Right renal cortex interstitium (tissue), 3 donors: ENCODE measurements around the gene GPSM1. TPM values are rescaled to one million over a fixed set of nuclear protein-coding genes. Genes with fewer than 3 reads are reported as not detected.

Experiments
- DNase-seq, 3 donors: peaks; one replicate each; pipeline ENCODE4 v3.0.0-alpha.2; 2013; ENCODE audit warnings: low read depth in 3 of 3, low spot score in 2 of 3
- polyA plus RNA-seq, 3 donors: library from polyadenylated mRNA; unstranded; fragments of 120-200 nt; gene quantifications; one replicate each; pipeline ENCODE4 v1.2.1, GENCODE V29; 2013; ENCODE audit not compliant: insufficient read length in 3 of 3

The GPSM1 gene
- polyA plus RNA-seq, 3 donors, result 22.2 to 22.9 (median 22.7) TPM

- DNase-seq, result no peak
Measured at GRCh38 chr9:136303066-136303824, 24.1 kb upstream of the GPSM1 start.

- no peak for DNase-seq
Measured at GRCh38 chr9:136303825-136304416, 23.4 kb upstream of the GPSM1 start, which contains the start of gene CCDC187. TSS of gene CCDC187 (minus strand) at chr9:136304094. CDS start at chr9:136303830, 264 bp downstream.

- no peak for DNase-seq
Measured at GRCh38 chr9:136304456-136304855, 22.9 kb upstream of the GPSM1 start.

- DNase-seq, result no peak
Measured at GRCh38 chr9:136304981-136305380, 22.4 kb upstream of the GPSM1 start.

GRCh38 chr9:136305804-136306203, 21.5 kb upstream of the GPSM1 start:
- DNase-seq, result no peak

GRCh38 chr9:136306211-136307208, 20.8 kb upstream of the GPSM1 start:
- DNase-seq, result no peak

GRCh38 chr9:136307215-136307750, 20.1 kb upstream of the GPSM1 start:
- DNase-seq, result no peak

GRCh38 chr9:136308006-136308701, 19.2 kb upstream of the GPSM1 start:
- no peak for DNase-seq

- DNase-seq, result no peak
Measured at GRCh38 chr9:136308702-136309053, 18.7 kb upstream of the GPSM1 start.

- no peak for DNase-seq
Measured at GRCh38 chr9:136309101-136309801, 18.1 kb upstream of the GPSM1 start.

GRCh38 chr9:136309806-136310220, 17.5 kb upstream of the GPSM1 start:
- no peak for DNase-seq

GRCh38 chr9:136310273-136311030, 16.9 kb upstream of the GPSM1 start:
- no peak for DNase-seq

GRCh38 chr9:136311051-136312008, 16.0 kb upstream of the GPSM1 start:
- no peak for DNase-seq

- DNase-seq, result no peak
Measured at GRCh38 chr9:136312009-136312375, 15.3 kb upstream of the GPSM1 start.

- no peak for DNase-seq
Measured at GRCh38 chr9:136312436-136312835, 14.9 kb upstream of the GPSM1 start.

- no peak for DNase-seq
Measured at GRCh38 chr9:136313111-136314055, 14.0 kb upstream of the GPSM1 start.

GRCh38 chr9:136314056-136314416, 13.3 kb upstream of the GPSM1 start:
- DNase-seq, result no peak
